GM12878 (cell line): ENCODE measurements around the gene SDK2. TPM values are rescaled to one million over a fixed set of nuclear protein-coding genes. Genes with fewer than 3 reads are reported as not detected.

Source experiments
- ATAC-seq: fragments of 200-7000 bp; cut with Tn5 transposase; 3 replicates; pipeline ENCODE4 v1.9.1; 2020; ENCODE audit warnings: mild to moderate bottlenecking, moderate library complexity
- BruUV-seq: library from RNA; stranded (reverse); fragments of 400-500 nt; replicated peaks from 2 replicates; lab custom pipeline; 2021; lab: Mats Ljungman, UMichigan
- CTCF ChIA-PET: fragments of 300-600 bp; sonication (Branson Sonifier 250); formaldehyde crosslinking; extraction: SDS; loops from one replicate; lab custom pipeline; 2021; ENCODE audit warnings: inconsistent platforms; lab: Yijun Ruan, JAX
- POLR2A ChIA-PET: fragments of 350-600 bp; formaldehyde crosslinking; extraction: SDS; loops from one replicate; lab custom pipeline; 2021; ENCODE audit warnings: inconsistent platforms; lab: Charles Lee
- RAD21 ChIA-PET: fragments of 300-600 bp; sonication (Branson Sonifier 250); formaldehyde crosslinking; loops from one replicate; lab custom pipeline; 2023; ENCODE audit warnings: antibody characterized with exemption; ENCODE audit not compliant: unreplicated experiment; lab: Charles Lee
- SMC1A ChIA-PET: fragments of 300-600 bp; sonication (Branson Sonifier 250); formaldehyde crosslinking; loops from one replicate; lab custom pipeline; 2023; ENCODE audit not compliant: unreplicated experiment, uncharacterized antibody; lab: Charles Lee
- DNase-seq: peaks from one replicate; pipeline ENCODE4 v3.0.0-alpha.2; 2011; ENCODE audit warnings: low read depth, low spot score
- FAIRE-seq: peaks from 3 replicates; lab custom pipeline; 2011; peaks lifted over from hg19 to GRCh38; lab: Jason Lieb, UNC
- H2AFZ ChIP-seq: 2 replicates; pipeline ENCODE4 v1.6.0; 2011; ENCODE audit warnings: low read depth, low read length, control low read depth; ENCODE audit not compliant: control insufficient read depth
- H3K27ac ChIP-seq: 2 replicates; pipeline ENCODE4 v1.5.1; 2011; ENCODE audit warnings: control low read depth; ENCODE audit not compliant: control insufficient read depth, insufficient read depth
- H3K27me3 ChIP-seq, 2 experiments: replicated peaks in 1 of 2; 2 replicates each; pipeline versions ENCODE4 v1.6.0 to v1.6.1; 2011; ENCODE audit warnings: low read length in 1 of 2; ENCODE audit not compliant: control insufficient read depth in 2 of 2, insufficient read depth in 2 of 2
- H3K36me3 ChIP-seq, 2 experiments: 2 replicates each; pipeline ENCODE4 v1.5.1; 2011; ENCODE audit warnings: low read length in 1 of 2; ENCODE audit not compliant: control insufficient read depth in 2 of 2, insufficient read depth in 2 of 2
- H3K4me1 ChIP-seq: 2 replicates; pipeline ENCODE4 v1.6.1; 2011; ENCODE audit warnings: mild to moderate bottlenecking, low read length, moderate library complexity, mixed read lengths; ENCODE audit not compliant: control insufficient read depth, insufficient read depth
- H3K4me2 ChIP-seq: 2 replicates; pipeline ENCODE4 v1.6.0; 2011; ENCODE audit warnings: control low read depth; ENCODE audit not compliant: control insufficient read depth, insufficient read depth
- H3K4me3 ChIP-seq: fragments of 200-600 bp; sonication (generic); 2 replicates; pipeline ENCODE4 v1.5.1; 2016
- H3K79me2 ChIP-seq: 2 replicates; pipeline ENCODE4 v1.6.0; 2011; ENCODE audit warnings: low read length; ENCODE audit not compliant: control insufficient read depth, insufficient read depth
- H3K9ac ChIP-seq: 2 replicates; pipeline ENCODE4 v1.8.0; 2011; ENCODE audit warnings: low read length, control low read depth, mixed read lengths; ENCODE audit not compliant: control insufficient read depth, insufficient read depth
- H3K9me3 ChIP-seq: replicated peaks from 3 replicates; pipeline ENCODE4 v1.5.1; 2011; ENCODE audit warnings: mild to moderate bottlenecking, low read length; ENCODE audit not compliant: control insufficient read depth, insufficient read depth
- H4K20me1 ChIP-seq: 2 replicates; pipeline ENCODE4 v1.6.0; 2011; ENCODE audit not compliant: control insufficient read depth, insufficient read depth
- IKZF2 ChIP-seq, 2 experiments: fragments of 450-650 bp; IDR thresholded peaks; 2 replicates each; pipeline ENCODE4 v1.6.1; 2017; ENCODE audit warnings: mild to moderate bottlenecking in 2 of 2, moderate library complexity in 2 of 2
- IRF4 ChIP-seq: IDR thresholded peaks from 2 replicates; pipeline ENCODE4 v1.6.1; 2011; ENCODE audit warnings: low read depth, low read length
- KLF5 ChIP-seq: fragments of 450-650 bp; IDR thresholded peaks from 2 replicates; pipeline ENCODE4 v1.6.1; 2014; ENCODE audit warnings: mild to moderate bottlenecking; ENCODE audit not compliant: partially characterized antibody
- MYC ChIP-seq: IDR thresholded peaks from 2 replicates; pipeline ENCODE4 v1.6.1; 2011; ENCODE audit warnings: mild to moderate bottlenecking, low read length, moderate library complexity, inconsistent platforms; ENCODE audit not compliant: insufficient read depth, insufficient replicate concordance, insufficient read length, severe bottlenecking
- SMC3 ChIP-seq: IDR thresholded peaks from 2 replicates; pipeline ENCODE4 v1.6.1; 2011; ENCODE audit warnings: low read length, improper control_type of control experiment, borderline replicate concordance
- TCF7 ChIP-seq: IDR thresholded peaks from 2 replicates; pipeline ENCODE4 v1.6.1; 2014; ENCODE audit warnings: antibody characterized with exemption, borderline replicate concordance
- ZNF24 ChIP-seq: fragments of 450-650 bp; IDR thresholded peaks from 2 replicates; pipeline ENCODE4 v1.6.1; 2017; ENCODE audit warnings: antibody characterized with exemption, mild to moderate bottlenecking
- ZNF384 ChIP-seq: IDR thresholded peaks from 2 replicates; pipeline ENCODE4 v1.6.1; 2012; ENCODE audit warnings: low read depth, mild to moderate bottlenecking, low read length, improper control_type of control experiment, borderline replicate concordance
- ZZZ3 ChIP-seq: IDR thresholded peaks from 2 replicates; pipeline ENCODE4 v1.6.1; 2011; ENCODE audit warnings: low read depth; ENCODE audit not compliant: control insufficient read depth, insufficient read length
- in situ Hi-C: fragments of 300-500 bp; cut with MboI; formaldehyde crosslinking; loops from 9 replicates; pipeline ENCODE4 v1.14.3; 2018; ENCODE audit warnings: mixed read lengths
- intact Hi-C: fragments of 100-400 bp; cut with micrococcal nuclease; formaldehyde crosslinking; loops from one replicate; pipeline ENCODE4 v1.14.2; 2022; ENCODE audit not compliant: unreplicated experiment
- polyA plus RNA-seq, 11 experiments: library from polyadenylated mRNA; depleted of rRNA in 4 of 11; unstranded in 6 of 11; stranded (reverse) in 5 of 11; fragments of >200 nt; fragmentation: Nextera tagmentation in 4 of 11; fragmentation: Illumina TruSeq in 1 of 11; extraction: Ambion mirVana in 4 of 11; extraction: Trizol in 1 of 11; gene quantifications; 1 replicate in 1 of 11; 2 replicates in 10 of 11; pipeline versions ENCODE4 v1.2.1 to v1.2.3, GENCODE V29; 2011 to 2016; ENCODE audit warnings: inconsistent platforms in 2 of 11, missing spikeins in 2 of 11, low read depth in 1 of 11
- total RNA-seq, 4 experiments: library from RNA; depleted of rRNA in 3 of 4; stranded (reverse); fragments of >200 nt in 3 of 4; fragmentation: Illumina TruSeq in 1 of 4; extraction: Trizol in 1 of 4; gene quantifications; 2 replicates each; pipeline versions ENCODE4 v1.2.1 to v1.2.3, GENCODE V29; 2013 to 2021
- TF ChIP-seq, protein P1 (sequence below): fragments of 450-650 bp; IDR thresholded peaks from 2 replicates; pipeline ENCODE4 v1.6.1; 2016; ENCODE audit warnings: mild to moderate bottlenecking
- TF ChIP-seq, protein P2 (sequence below): fragments of 450-650 bp; IDR thresholded peaks from 2 replicates; pipeline ENCODE4 v1.6.1; 2016; ENCODE audit warnings: mild to moderate bottlenecking
- TF ChIP-seq, protein P3 (sequence below): fragments of 450-650 bp; IDR thresholded peaks from 2 replicates; pipeline ENCODE4 v1.6.1; 2017; ENCODE audit warnings: mild to moderate bottlenecking, moderate library complexity
- TF ChIP-seq, protein P4 (sequence below): fragments of 450-650 bp; IDR thresholded peaks from 2 replicates; pipeline ENCODE4 v1.6.1; 2018; ENCODE audit warnings: mild to moderate bottlenecking, low read depth, moderate library complexity; ENCODE audit not compliant: partially characterized antibody

The SDK2 gene
- total and polyA plus RNA-seq, 10 of the 15 experiments (the other 5 are each of a cell fraction or from before 2014, with no cell fraction given) = 0.03 to 0.08 (median 0.03) TPM; not detected in 7

DNA sequence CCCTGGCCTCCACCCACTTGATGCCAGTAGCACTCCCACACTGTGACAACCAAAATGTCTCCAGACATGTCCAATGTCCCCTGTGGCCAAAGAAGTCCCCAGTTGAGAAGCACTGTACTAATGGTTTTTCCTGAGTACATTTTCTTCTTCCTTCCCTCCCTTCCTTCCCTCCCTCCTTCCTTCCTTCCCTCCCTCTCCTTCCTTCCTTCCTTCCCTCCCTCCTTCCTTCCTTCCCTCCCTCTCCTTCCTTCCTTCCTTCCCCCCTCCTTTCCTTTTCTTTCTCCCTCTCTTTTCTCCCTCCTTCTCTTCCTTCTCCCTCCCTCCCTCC is 255.7 kb downstream of the SDK2 start:
- Histone ChIP-seq H3K27me3 (no peaks in the 10 kb centered on the region), H2AFZ (no peak overlapping the region), H3K36me3 (no peaks in the 10 kb centered on the region), H3K9me3 (no peaks in the 10 kb centered on the region), H3K4me1 (no peaks in the 10 kb centered on the region), H3K4me3 (no peak overlapping the region), H3K79me2 (no peaks in the 10 kb centered on the region), H3K9ac (no peak overlapping the region), H4K20me1 (no peaks in the 10 kb centered on the region), H3K27ac (no peak overlapping the region), H3K4me2 (no peak overlapping the region)
- in situ Hi-C loops = no loop called here
- CTCF ChIA-PET = no interaction called here
- intact Hi-C loops = no loop called here
- no peak for DNase-seq
- no TSS peak for BruUV-seq
- ATAC-seq = no peak
- SMC1A ChIA-PET = no interaction called here
- POLR2A ChIA-PET = no interaction called here
- RAD21 ChIA-PET = interaction anchor here (1.6 kb wide), 1 partner anchor 18 kb away, joined by 5 read pairs; no protein-coding TSS in a partner anchor
- FAIRE-seq = no peak
- no peak for TF ChIP-seq SMC3
- TF ChIP-seq IRF4 = no peak
- no peak for TF ChIP-seq IKZF2 (IDR thresholded peaks at IDR 0.05)
- no peak for TF ChIP-seq ZNF24
- TF ChIP-seq KLF5 = no peak
- no peak for TF ChIP-seq TCF7
- TF ChIP-seq, protein P1, sequence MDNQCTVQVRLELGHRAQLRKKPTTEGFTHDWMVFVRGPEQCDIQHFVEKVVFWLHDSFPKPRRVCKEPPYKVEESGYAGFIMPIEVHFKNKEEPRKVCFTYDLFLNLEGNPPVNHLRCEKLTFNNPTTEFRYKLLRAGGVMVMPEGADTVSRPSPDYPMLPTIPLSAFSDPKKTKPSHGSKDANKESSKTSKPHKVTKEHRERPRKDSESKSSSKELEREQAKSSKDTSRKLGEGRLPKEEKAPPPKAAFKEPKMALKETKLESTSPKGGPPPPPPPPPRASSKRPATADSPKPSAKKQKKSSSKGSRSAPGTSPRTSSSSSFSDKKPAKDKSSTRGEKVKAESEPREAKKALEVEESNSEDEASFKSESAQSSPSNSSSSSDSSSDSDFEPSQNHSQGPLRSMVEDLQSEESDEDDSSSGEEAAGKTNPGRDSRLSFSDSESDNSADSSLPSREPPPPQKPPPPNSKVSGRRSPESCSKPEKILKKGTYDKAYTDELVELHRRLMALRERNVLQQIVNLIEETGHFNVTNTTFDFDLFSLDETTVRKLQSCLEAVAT = no peak
- TF ChIP-seq, protein P2, sequence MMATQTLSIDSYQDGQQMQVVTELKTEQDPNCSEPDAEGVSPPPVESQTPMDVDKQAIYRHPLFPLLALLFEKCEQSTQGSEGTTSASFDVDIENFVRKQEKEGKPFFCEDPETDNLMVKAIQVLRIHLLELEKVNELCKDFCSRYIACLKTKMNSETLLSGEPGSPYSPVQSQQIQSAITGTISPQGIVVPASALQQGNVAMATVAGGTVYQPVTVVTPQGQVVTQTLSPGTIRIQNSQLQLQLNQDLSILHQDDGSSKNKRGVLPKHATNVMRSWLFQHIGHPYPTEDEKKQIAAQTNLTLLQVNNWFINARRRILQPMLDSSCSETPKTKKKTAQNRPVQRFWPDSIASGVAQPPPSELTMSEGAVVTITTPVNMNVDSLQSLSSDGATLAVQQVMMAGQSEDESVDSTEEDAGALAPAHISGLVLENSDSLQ = no peak
- TF ChIP-seq MYC = no peak
- no peak for TF ChIP-seq ZNF384
- TF ChIP-seq, protein P3, sequence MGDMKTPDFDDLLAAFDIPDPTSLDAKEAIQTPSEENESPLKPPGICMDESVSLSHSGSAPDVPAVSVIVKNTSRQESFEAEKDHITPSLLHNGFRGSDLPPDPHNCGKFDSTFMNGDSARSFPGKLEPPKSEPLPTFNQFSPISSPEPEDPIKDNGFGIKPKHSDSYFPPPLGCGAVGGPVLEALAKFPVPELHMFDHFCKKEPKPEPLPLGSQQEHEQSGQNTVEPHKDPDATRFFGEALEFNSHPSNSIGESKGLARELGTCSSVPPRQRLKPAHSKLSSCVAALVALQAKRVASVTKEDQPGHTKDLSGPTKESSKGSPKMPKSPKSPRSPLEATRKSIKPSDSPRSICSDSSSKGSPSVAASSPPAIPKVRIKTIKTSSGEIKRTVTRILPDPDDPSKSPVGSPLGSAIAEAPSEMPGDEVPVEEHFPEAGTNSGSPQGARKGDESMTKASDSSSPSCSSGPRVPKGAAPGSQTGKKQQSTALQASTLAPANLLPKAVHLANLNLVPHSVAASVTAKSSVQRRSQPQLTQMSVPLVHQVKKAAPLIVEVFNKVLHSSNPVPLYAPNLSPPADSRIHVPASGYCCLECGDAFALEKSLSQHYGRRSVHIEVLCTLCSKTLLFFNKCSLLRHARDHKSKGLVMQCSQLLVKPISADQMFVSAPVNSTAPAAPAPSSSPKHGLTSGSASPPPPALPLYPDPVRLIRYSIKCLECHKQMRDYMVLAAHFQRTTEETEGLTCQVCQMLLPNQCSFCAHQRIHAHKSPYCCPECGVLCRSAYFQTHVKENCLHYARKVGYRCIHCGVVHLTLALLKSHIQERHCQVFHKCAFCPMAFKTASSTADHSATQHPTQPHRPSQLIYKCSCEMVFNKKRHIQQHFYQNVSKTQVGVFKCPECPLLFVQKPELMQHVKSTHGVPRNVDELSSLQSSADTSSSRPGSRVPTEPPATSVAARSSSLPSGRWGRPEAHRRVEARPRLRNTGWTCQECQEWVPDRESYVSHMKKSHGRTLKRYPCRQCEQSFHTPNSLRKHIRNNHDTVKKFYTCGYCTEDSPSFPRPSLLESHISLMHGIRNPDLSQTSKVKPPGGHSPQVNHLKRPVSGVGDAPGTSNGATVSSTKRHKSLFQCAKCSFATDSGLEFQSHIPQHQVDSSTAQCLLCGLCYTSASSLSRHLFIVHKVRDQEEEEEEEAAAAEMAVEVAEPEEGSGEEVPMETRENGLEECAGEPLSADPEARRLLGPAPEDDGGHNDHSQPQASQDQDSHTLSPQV = no peak
- TF ChIP-seq, protein P4, sequence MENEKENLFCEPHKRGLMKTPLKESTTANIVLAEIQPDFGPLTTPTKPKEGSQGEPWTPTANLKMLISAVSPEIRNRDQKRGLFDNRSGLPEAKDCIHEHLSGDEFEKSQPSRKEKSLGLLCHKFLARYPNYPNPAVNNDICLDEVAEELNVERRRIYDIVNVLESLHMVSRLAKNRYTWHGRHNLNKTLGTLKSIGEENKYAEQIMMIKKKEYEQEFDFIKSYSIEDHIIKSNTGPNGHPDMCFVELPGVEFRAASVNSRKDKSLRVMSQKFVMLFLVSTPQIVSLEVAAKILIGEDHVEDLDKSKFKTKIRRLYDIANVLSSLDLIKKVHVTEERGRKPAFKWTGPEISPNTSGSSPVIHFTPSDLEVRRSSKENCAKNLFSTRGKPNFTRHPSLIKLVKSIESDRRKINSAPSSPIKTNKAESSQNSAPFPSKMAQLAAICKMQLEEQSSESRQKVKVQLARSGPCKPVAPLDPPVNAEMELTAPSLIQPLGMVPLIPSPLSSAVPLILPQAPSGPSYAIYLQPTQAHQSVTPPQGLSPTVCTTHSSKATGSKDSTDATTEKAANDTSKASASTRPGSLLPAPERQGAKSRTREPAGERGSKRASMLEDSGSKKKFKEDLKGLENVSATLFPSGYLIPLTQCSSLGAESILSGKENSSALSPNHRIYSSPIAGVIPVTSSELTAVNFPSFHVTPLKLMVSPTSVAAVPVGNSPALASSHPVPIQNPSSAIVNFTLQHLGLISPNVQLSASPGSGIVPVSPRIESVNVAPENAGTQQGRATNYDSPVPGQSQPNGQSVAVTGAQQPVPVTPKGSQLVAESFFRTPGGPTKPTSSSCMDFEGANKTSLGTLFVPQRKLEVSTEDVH = no peak
- TF ChIP-seq ZZZ3 = no peak
